Renal pelvis (tissue), 4 donors: ENCODE results near the gene KDM4E. TPM values are rescaled to one million over a fixed set of nuclear protein-coding genes. Genes with fewer than 3 reads are reported as not detected.
A peak's percentile ranks its signal among the peaks of the same experiment; 100 is the strongest.

Experiments used
- DNase-seq: peaks from one replicate; pipeline ENCODE4 v3.0.0-alpha.2; 2013
- polyA plus RNA-seq, 3 donors: library from polyadenylated mRNA; unstranded; fragments of 120-200 nt; gene quantifications; one replicate each; pipeline ENCODE4 v1.2.1, GENCODE V29; 2013; ENCODE audit not compliant: insufficient read length in 3 of 3

KDM4E gene
- polyA plus RNA-seq, 3 donors, result 0.07 to 0.39 (median 0.37) TPM

DNA sequence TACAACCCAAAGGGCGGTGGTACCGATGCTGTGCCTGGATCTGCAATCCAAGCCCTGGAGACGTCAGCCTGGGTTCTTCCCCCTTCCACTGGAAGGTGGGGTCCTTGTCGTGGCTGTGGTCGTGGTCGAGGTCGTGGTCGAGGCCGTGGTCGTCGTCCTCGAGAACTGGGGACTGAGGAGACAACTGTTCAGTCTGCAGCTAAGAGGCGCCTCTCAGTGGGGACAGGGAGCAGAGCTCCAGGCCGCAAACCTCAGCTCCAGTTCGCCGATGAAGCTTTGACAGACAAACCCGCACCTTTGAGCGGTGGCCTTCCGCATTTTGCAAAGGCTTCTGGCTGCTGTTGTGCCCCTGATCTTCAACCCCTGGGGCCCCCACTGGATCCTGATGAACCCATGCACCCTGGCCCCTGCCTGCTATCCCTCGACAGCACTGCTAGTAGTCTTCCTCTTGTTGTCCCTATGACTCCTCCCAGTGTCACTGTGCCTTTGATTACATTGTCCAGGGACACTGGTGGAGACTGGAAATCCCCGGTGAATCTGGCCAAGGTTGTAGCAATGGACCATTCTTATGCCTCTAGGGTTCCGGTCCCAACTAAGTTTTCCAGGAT is 25.6 kb downstream of the KDM4E start:
- DNase-seq, result no peak

GRCh38 chr11:95054356-95054755 is 29.3 kb downstream of the KDM4E start:
- DNase-seq, result no peak

GRCh38 chr11:95055283-95055897 is 30.3 kb downstream of the KDM4E start:
- DNase-seq, result no peak

GRCh38 chr11:95057959-95058358 is 32.9 kb downstream of the KDM4E start:
- DNase-seq, result no peak

DNA sequence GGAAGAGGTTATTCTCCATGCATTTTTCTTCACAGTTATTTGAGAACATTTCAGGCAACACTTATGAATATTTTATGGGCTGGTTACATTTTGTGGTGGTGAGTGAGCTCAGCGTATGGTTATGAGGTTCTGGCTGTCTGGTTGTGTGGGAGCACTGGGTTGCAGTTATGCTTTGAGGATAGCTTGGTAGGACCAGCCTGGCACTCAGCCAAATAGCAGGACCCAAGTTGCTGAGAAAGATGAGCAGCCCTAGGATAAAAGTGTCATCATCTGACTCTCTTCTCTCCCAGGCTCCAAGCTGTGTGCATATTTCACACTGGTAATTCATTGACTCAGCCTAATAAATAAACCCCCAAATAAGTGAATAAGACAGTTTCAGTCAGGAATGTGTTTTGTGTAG is 33.6 kb downstream of the KDM4E start:
- DNase-seq, result no peak

GRCh38 chr11:95059046-95059445 is 34.0 kb downstream of the KDM4E start:
- no peak for DNase-seq

DNA sequence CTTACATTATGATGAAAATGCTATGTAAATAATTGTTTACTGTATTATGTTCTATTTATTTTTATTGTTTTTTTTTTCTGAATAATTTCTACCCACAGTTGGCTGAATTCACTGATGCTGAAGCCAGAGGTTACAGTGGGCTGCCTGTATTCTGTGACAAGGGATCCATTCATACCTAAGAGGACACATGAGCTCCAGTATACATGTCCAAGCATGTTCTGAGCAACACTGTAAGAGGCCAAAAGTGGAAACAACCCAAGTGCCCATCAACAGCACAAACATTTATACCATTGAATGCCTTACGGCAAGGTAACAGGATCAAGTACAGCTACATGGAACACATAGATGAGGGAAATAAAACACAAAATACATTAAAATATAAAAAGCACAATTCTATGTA is 40.3 kb downstream of the KDM4E start:
- no peak for DNase-seq

- DNase-seq, result no peak
These were observed 41.6 kb downstream of the KDM4E start, which contains the start of gene SRSF8 for GRCh38 chr11:95066716-95067038. TSS of gene SRSF8 (plus strand) at chr11:95066919. CDS start at chr11:95067227, 308 bp downstream.

DNA sequence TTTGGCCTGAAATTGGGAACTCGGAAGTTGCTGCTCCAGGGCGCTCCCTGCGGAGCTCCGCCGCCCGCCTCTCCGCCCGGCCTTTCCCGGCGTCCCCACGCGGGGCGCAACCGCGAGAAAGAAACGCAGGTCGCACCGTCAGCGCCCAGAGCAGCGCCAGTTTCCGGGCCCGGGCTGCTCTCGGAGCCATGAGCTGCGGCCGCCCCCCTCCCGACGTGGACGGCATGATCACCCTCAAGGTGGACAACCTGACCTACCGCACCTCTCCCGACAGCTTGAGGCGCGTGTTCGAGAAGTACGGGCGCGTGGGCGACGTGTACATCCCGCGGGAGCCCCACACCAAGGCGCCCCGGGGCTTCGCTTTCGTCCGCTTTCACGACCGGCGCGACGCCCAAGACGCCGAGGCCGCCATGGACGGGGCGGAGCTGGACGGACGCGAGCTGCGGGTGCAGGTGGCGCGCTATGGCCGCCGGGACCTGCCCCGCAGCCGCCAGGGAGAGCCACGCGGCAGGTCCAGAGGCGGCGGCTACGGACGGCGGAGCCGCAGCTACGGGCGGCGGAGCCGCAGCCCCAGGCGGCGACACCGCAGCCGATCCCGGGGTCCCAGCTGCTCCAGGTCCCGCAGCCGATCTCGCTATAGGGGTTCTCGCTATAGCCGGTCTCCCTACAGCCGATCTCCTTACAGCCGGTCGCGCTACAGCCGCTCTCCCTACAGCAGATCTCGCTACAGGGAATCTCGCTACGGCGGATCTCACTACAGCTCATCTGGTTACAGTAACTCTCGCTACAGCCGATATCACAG is 42.2 kb downstream of the KDM4E start:
- DNase-seq, result peak; percentile 83

- DNase-seq, result no peak
These were observed 42.8 kb downstream of the KDM4E start for GRCh38 chr11:95067841-95068219.

DNA sequence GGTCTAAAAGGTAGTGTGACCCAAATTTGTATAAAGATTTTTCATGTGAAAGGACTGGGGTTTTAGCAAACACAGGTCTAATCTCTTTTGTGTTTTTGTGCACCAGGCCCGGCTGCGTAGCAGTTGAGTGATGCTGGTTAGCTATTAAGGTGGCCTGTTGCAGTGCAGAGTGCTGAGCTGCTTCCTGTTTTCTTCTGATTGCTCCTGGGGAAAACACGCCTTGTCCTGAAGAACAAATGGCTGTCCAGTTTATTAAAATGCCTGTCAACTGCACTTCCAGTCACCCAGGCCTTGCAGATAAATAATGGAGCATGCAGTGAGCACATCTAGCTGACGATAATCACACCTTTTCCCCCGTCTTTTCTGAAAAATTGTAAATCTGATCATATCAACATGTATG is 43.5 kb downstream of the KDM4E start:
- peak; percentile 93 for DNase-seq

GRCh38 chr11:95070471-95070870 is 45.4 kb downstream of the KDM4E start:
- DNase-seq, result no peak

GRCh38 chr11:95072948-95073347 is 47.9 kb downstream of the KDM4E start:
- DNase-seq, result no peak

GRCh38 chr11:95074792-95075563 is 49.9 kb downstream of the KDM4E start:
- DNase-seq, result no peak

DNA sequence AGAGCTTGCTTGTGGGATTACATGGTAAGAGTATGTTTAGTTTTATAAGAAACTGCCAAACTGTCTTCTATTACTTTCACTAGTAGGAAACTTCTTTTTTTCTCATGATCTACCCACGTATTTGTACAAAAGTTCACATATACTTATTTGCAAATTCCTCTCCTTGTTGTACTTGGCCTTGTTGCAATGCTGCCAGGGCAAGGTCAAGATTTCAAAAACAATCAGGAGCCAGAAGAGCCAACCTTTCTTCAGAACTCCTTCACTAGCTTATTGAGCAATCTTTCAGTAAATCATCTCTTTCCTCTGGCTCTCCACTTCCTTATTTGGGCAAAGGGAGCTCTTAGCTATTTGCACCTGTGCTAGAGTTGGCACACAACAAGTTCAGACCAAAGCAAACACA is 51.4 kb downstream of the KDM4E start:
- no peak for DNase-seq

DNA sequence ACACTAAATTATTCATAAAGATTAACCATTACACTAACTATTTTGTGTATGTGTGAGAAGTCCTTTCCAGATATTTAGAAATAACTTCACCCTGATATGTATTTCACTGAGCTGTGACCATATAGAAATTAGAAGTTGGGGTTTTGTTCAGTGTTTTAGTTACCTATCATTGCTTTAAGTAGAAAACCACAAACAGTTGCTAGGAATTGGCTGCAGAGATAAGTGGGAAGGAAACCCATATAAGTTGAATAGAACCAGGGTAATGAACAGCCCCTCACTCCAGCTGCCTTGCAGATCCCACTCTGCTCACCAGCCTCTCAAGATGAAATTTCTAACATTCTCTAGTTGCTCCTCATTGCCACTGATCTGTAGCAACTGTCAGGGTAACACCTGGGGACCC is 51.9 kb downstream of the KDM4E start:
- no peak for DNase-seq

Other genes with a start within 250 kb of the KDM4E start
- gene CWC15, start 51.7 kb upstream of the KDM4E start, polyA plus RNA-seq, result 100 to 1,000 TPM; 100 to 112 (median 112) TPM
- 1 to 10 TPM; 2.1 to 2.5 (median 2.1) TPM for gene KDM4D, start 51.5 kb upstream of the KDM4E start, polyA plus RNA-seq
- gene KDM4F, start 24.2 kb downstream of the KDM4E start, polyA plus RNA-seq, result not detected
- gene SRSF8, start 41.7 kb downstream of the KDM4E start, polyA plus RNA-seq, result 10 to 100 TPM; 55.3 to 64.3 (median 56.3) TPM
- gene ENDOD1, start 64.6 kb downstream of the KDM4E start, polyA plus RNA-seq, result 10 to 100 TPM; 18.6 to 21.6 (median 19.3) TPM
- gene SESN3, start 205.9 kb downstream of the KDM4E start, polyA plus RNA-seq, result 10 to 100 TPM; 65.5 to 67.0 (median 67.0) TPM